IPS-15b (cell line): ENCODE data around the gene TMEM131L.
"Not testable (repeated sequence)": the region's sequence is repeated elsewhere in the genome, so short reads cannot be mapped to it uniquely, and the experiment has no call there.

Source experiments
- H3K27me3 ChIP-seq: one replicate; pipeline ENCODE4 v1.6.1; 2013; ENCODE audit warnings: low read length; ENCODE audit not compliant: control insufficient read depth, insufficient read depth
- H3K36me3 ChIP-seq: one replicate; pipeline ENCODE4 v1.6.1; 2013; ENCODE audit warnings: low read length; ENCODE audit not compliant: control insufficient read depth, insufficient read depth
- H3K4me1 ChIP-seq: one replicate; pipeline ENCODE4 v1.6.1; 2013; ENCODE audit warnings: mild to moderate bottlenecking, low read length; ENCODE audit not compliant: control insufficient read depth, insufficient read depth
- H3K4me3 ChIP-seq: one replicate; pipeline ENCODE4 v1.5.1; 2013; ENCODE audit warnings: low read depth, low read length
- H3K9ac ChIP-seq: one replicate; pipeline ENCODE4 v1.6.1; 2013; ENCODE audit warnings: low read depth, mild to moderate bottlenecking, low read length
- H3K9me3 ChIP-seq: one replicate; pipeline ENCODE4 v1.6.1; 2013; ENCODE audit warnings: mild to moderate bottlenecking, low read length; ENCODE audit not compliant: control insufficient read depth, insufficient read depth

Gene TMEM131L

GRCh38 chr4:153468587-153468986 is 2.4 kb downstream of the TMEM131L start:
- Histone ChIP-seq H3K4me1 (peaks cover 5% of the 10 kb centered on the region), H3K9me3 (no peaks in the 10 kb centered on the region), H3K9ac (no peak overlapping the region), H3K27me3 (peaks cover 6% of the 10 kb centered on the region), H3K4me3 (no peak overlapping the region), H3K36me3 (no peaks in the 10 kb centered on the region)

- peaks cover 6% of the 10 kb centered on the region for H3K27me3 ChIP-seq
- H3K9me3 ChIP-seq = no peaks in the 10 kb centered on the region
- no peak overlapping the region for H3K9ac ChIP-seq
- H3K4me3 ChIP-seq = no peak overlapping the region
- H3K36me3 ChIP-seq = no peaks in the 10 kb centered on the region
- H3K4me1 ChIP-seq = peaks cover 5% of the 10 kb centered on the region
Observed at GRCh38 chr4:153469031-153469430, 2.9 kb downstream of the TMEM131L start.

GRCh38 chr4:153471071-153471697 is 5.0 kb downstream of the TMEM131L start:
- not testable (repeated sequence) for H3K27me3 ChIP-seq, H3K4me1 ChIP-seq, H3K36me3 ChIP-seq, H3K4me3 ChIP-seq, H3K9me3 ChIP-seq, H3K9ac ChIP-seq

GRCh38 chr4:153471698-153472093 is 5.5 kb downstream of the TMEM131L start:
- no peak overlapping the region for H3K4me3 ChIP-seq
- no peak overlapping the region for H3K9ac ChIP-seq
- H3K9me3 ChIP-seq = no peaks in the 10 kb centered on the region
- H3K27me3 ChIP-seq = no peaks in the 10 kb centered on the region
- no peaks in the 10 kb centered on the region for H3K4me1 ChIP-seq
- no peaks in the 10 kb centered on the region for H3K36me3 ChIP-seq

- Histone ChIP-seq H3K9ac (no peak overlapping the region), H3K4me1 (no peaks in the 10 kb centered on the region), H3K4me3 (no peak overlapping the region)
Observed at GRCh38 chr4:153472122-153473037, 6.2 kb downstream of the TMEM131L start.

GRCh38 chr4:153474251-153474650 is 8.1 kb downstream of the TMEM131L start:
- no peaks in the 10 kb centered on the region for H3K27me3 ChIP-seq
- no peak overlapping the region for H3K4me3 ChIP-seq
- no peaks in the 10 kb centered on the region for H3K4me1 ChIP-seq
- H3K9ac ChIP-seq = no peak overlapping the region
- no peaks in the 10 kb centered on the region for H3K9me3 ChIP-seq
- no peaks in the 10 kb centered on the region for H3K36me3 ChIP-seq

More at GRCh38 chr4:153472122-153473037, 6.2 kb downstream of the TMEM131L start:
- Histone ChIP-seq H3K36me3 (no peaks in the 10 kb centered on the region), H3K27me3 (no peaks in the 10 kb centered on the region), H3K9me3 (no peaks in the 10 kb centered on the region)

GRCh38 chr4:153476829-153477574 is 10.8 kb downstream of the TMEM131L start:
- H3K36me3 ChIP-seq = no peaks in the 10 kb centered on the region
- H3K27me3 ChIP-seq = no peaks in the 10 kb centered on the region
- H3K4me3 ChIP-seq = no peak overlapping the region
- H3K9ac ChIP-seq = no peak overlapping the region
- H3K4me1 ChIP-seq = no peaks in the 10 kb centered on the region
- H3K9me3 ChIP-seq = no peaks in the 10 kb centered on the region

GRCh38 chr4:153479101-153479500 is 12.9 kb downstream of the TMEM131L start:
- Histone ChIP-seq H3K9me3 (no peaks in the 10 kb centered on the region), H3K9ac (no peak overlapping the region), H3K27me3 (no peaks in the 10 kb centered on the region), H3K36me3 (no peaks in the 10 kb centered on the region), H3K4me1 (no peaks in the 10 kb centered on the region), H3K4me3 (no peak overlapping the region)

GRCh38 chr4:153480704-153481103 is 14.5 kb downstream of the TMEM131L start:
- no peak overlapping the region for H3K4me3 ChIP-seq
- peaks cover under 1% of the 10 kb centered on the region for H3K4me1 ChIP-seq
- H3K9ac ChIP-seq = no peak overlapping the region
- H3K27me3 ChIP-seq = no peaks in the 10 kb centered on the region
- H3K9me3 ChIP-seq = no peaks in the 10 kb centered on the region
- no peaks in the 10 kb centered on the region for H3K36me3 ChIP-seq

GRCh38 chr4:153481478-153481877 is 15.3 kb downstream of the TMEM131L start:
- H3K27me3 ChIP-seq = no peaks in the 10 kb centered on the region
- no peaks in the 10 kb centered on the region for H3K36me3 ChIP-seq
- H3K9ac ChIP-seq = no peak overlapping the region
- peaks cover 9% of the 10 kb centered on the region for H3K4me1 ChIP-seq
- H3K9me3 ChIP-seq = no peaks in the 10 kb centered on the region
- H3K4me3 ChIP-seq = no peak overlapping the region

- Histone ChIP-seq H3K36me3 (no peaks in the 10 kb centered on the region), H3K9me3 (no peaks in the 10 kb centered on the region), H3K4me3 (no peak overlapping the region), H3K27me3 (no peaks in the 10 kb centered on the region), H3K9ac (no peak overlapping the region), H3K4me1 (peaks cover 19% of the 10 kb centered on the region)
Observed at GRCh38 chr4:153483432-153484418, 17.6 kb downstream of the TMEM131L start.
